ENCODE measurements around the gene ACTN4.
A peak's percentile ranks its signal among the peaks of the same experiment; 100 is the strongest.
"Not testable (repeated sequence)": the region's sequence is repeated elsewhere in the genome, so short reads cannot be mapped to it uniquely, and the experiment has no call there.

ACTN4 gene

GRCh38 chr19:38741670-38742069, 94.2 kb downstream of the ACTN4 start:
- DNase-seq = no peak

- DNase-seq = no peak
Observed at GRCh38 chr19:38742296-38742695, 94.8 kb downstream of the ACTN4 start.

GRCh38 chr19:38742906-38743305, 95.5 kb downstream of the ACTN4 start:
- DNase-seq = no peak

GRCh38 chr19:38743394-38744297, 96.2 kb downstream of the ACTN4 start:
- DNase-seq = no peak

GRCh38 chr19:38744298-38744681, 96.8 kb downstream of the ACTN4 start, which contains the start of gene CAPN12:
Gene CAPN12, minus strand, starts transcription at chr19:38744474. Its CDS starts 309 bp downstream, at chr19:38744165.
- no peak for DNase-seq

GRCh38 chr19:38744874-38745273, 97.4 kb downstream of the ACTN4 start:
- DNase-seq = no peak

GRCh38 chr19:38745316-38745715, 97.9 kb downstream of the ACTN4 start:
- no peak for DNase-seq

GRCh38 chr19:38753783-38754182, 106.3 kb downstream of the ACTN4 start:
- DNase-seq = not testable (repeated sequence)

- not testable (repeated sequence) for DNase-seq
Observed at GRCh38 chr19:38754196-38754595, 106.7 kb downstream of the ACTN4 start.

GRCh38 chr19:38759590-38760003, 112.1 kb downstream of the ACTN4 start:
- DNase-seq = no peak

- DNase-seq = not testable (repeated sequence)
Observed at GRCh38 chr19:38760805-38761517, 113.5 kb downstream of the ACTN4 start.

- not testable (repeated sequence) for DNase-seq
Observed at GRCh38 chr19:38761884-38762389, 114.5 kb downstream of the ACTN4 start.

- DNase-seq = no peak
Observed at GRCh38 chr19:38763795-38764220, 116.4 kb downstream of the ACTN4 start.

- DNase-seq = no peak
Observed at GRCh38 chr19:38765214-38765613, 117.8 kb downstream of the ACTN4 start.

- no peak for DNase-seq
Observed at GRCh38 chr19:38766276-38767047, 119.0 kb downstream of the ACTN4 start.

GRCh38 chr19:38769635-38770211, 122.3 kb downstream of the ACTN4 start:
- peak; percentile 95 for DNase-seq

GRCh38 chr19:38770228-38770948, 122.9 kb downstream of the ACTN4 start:
- DNase-seq = not testable (repeated sequence)

- not testable (repeated sequence) for DNase-seq
Observed at GRCh38 chr19:38770949-38771275, 123.5 kb downstream of the ACTN4 start.

GRCh38 chr19:38771569-38771968, 124.1 kb downstream of the ACTN4 start:
- not testable (repeated sequence) for DNase-seq

GRCh38 chr19:38773469-38774177, 126.2 kb downstream of the ACTN4 start, which contains the start of gene LGALS7:
Gene LGALS7, minus strand, starts transcription at chr19:38773517. Its CDS starts 25 bp downstream, at chr19:38773492.
- DNase-seq = no peak
